Measurements from ENCODE around the gene MS4A8. TPM values are rescaled to one million over a fixed set of nuclear protein-coding genes. Genes with fewer than 3 reads are reported as not detected.
"Not testable (repeated sequence)": the region's sequence is repeated elsewhere in the genome, so short reads cannot be mapped to it uniquely, and the experiment has no call there.

Gene MS4A8
- 1 to 10 TPM in 2 of 4 donors, under 1 TPM in 1, not detected in 1; 0.98 to 9.5 (median 2.1) TPM for total RNA-seq

GRCh38 chr11:60699284-60699691 lies at the start of gene MS4A8:
MS4A8 (plus strand) TSS chr11:60699612; CDS start chr11:60700861, 1,249 bp downstream.
- Histone ChIP-seq H3K27me3 (no peaks in the 10 kb centered on the region), H3K4me1 (no peaks in the 10 kb centered on the region), H3K27ac (no peak within 1 kb of the TSS), H3K9me3 (no peaks in the 10 kb centered on the region), H3K4me3 (no peak within 1 kb of the TSS), H3K36me3 (no peaks in the 10 kb centered on the region)
- intact Hi-C loops (cut with DNase I; ENCODE audit: low total_unique reads) = no loop called here
- DNase-seq = no peak
- TF ChIP-seq CTCF (IDR thresholded peaks at IDR 0.05) (no peak), POLR2A (IDR thresholded peaks at IDR 0.05) (no peak)

GRCh38 chr11:60657888-60658287 lies 41.5 kb upstream of the MS4A8 start:
- Histone ChIP-seq H3K36me3 (no peaks in the 10 kb centered on the region), H3K4me1 (no peaks in the 10 kb centered on the region), H3K9me3 (no peaks in the 10 kb centered on the region), H3K27me3 (no peaks in the 10 kb centered on the region), H3K4me3 (no peak overlapping the region), H3K27ac (no peak overlapping the region)
- no peak for DNase-seq
- intact Hi-C loops (cut with DNase I; ENCODE audit: low total_unique reads) = no loop called here
- TF ChIP-seq POLR2A (IDR thresholded peaks at IDR 0.05) (no peak), CTCF (IDR thresholded peaks at IDR 0.05) (no peak)

- no peaks in the 10 kb centered on the region for H3K27me3 ChIP-seq
- no peak overlapping the region for H3K4me3 ChIP-seq
- intact Hi-C loops (cut with DNase I; ENCODE audit: low total_unique reads) = no loop called here
- H3K36me3 ChIP-seq = no peaks in the 10 kb centered on the region
- DNase-seq = no peak
- no peak overlapping the region for H3K27ac ChIP-seq
- no peaks in the 10 kb centered on the region for H3K9me3 ChIP-seq
- TF ChIP-seq CTCF (IDR thresholded peaks at IDR 0.05) (no peak), POLR2A (IDR thresholded peaks at IDR 0.05) (no peak)
- no peaks in the 10 kb centered on the region for H3K4me1 ChIP-seq
Measured at GRCh38 chr11:60658409-60658808, 41.0 kb upstream of the MS4A8 start.

GRCh38 chr11:60672255-60672654 lies 27.2 kb upstream of the MS4A8 start:
- no peak overlapping the region for H3K27ac ChIP-seq
- H3K4me3 ChIP-seq = no peak overlapping the region
- peaks cover 0 to 3% of the 10 kb centered on the region in 2 donors for H3K9me3 ChIP-seq
- intact Hi-C loops (cut with DNase I; ENCODE audit: low total_unique reads) = no loop called here
- H3K27me3 ChIP-seq = no peaks in the 10 kb centered on the region
- TF ChIP-seq CTCF (IDR thresholded peaks at IDR 0.05) = no peak
- no peak for TF ChIP-seq POLR2A (IDR thresholded peaks at IDR 0.05)
- no peaks in the 10 kb centered on the region for H3K4me1 ChIP-seq
- no peak for DNase-seq
- H3K36me3 ChIP-seq = no peaks in the 10 kb centered on the region

GRCh38 chr11:60678231-60678630 lies 21.2 kb upstream of the MS4A8 start:
- not testable (repeated sequence) for H3K36me3 ChIP-seq, H3K27ac ChIP-seq

GRCh38 chr11:60679879-60680278 lies 19.5 kb upstream of the MS4A8 start:
- H3K4me3 ChIP-seq = no peak overlapping the region
- H3K4me1 ChIP-seq = no peaks in the 10 kb centered on the region
- H3K27me3 ChIP-seq = no peaks in the 10 kb centered on the region
- no peak for TF ChIP-seq CTCF (IDR thresholded peaks at IDR 0.05)
- no peak for TF ChIP-seq POLR2A (IDR thresholded peaks at IDR 0.05)
- H3K36me3 ChIP-seq = no peaks in the 10 kb centered on the region
- H3K9me3 ChIP-seq = peaks cover 0 to 7% of the 10 kb centered on the region in 2 donors
- intact Hi-C loops (cut with DNase I; ENCODE audit: low total_unique reads) = no loop called here
- no peak overlapping the region for H3K27ac ChIP-seq
- DNase-seq = no peak

More at GRCh38 chr11:60678231-60678630, 21.2 kb upstream of the MS4A8 start:
- H3K27me3 ChIP-seq; H3K4me1 ChIP-seq; intact Hi-C loops (cut with DNase I; ENCODE audit: low total_unique reads); H3K9me3 ChIP-seq; H3K4me3 ChIP-seq; DNase-seq: not testable (repeated sequence)

Data from uterus (tissue), 4 donors.